ENCODE measurements around the gene OPRM1.

OPRM1 gene

GRCh38 chr6:154080461-154081189 is 41.6 kb downstream of the OPRM1 start:
- no peak for DNase-seq (ENCODE audit: low read depth in 3 of 3)

GRCh38 chr6:154086510-154086909 is 47.5 kb downstream of the OPRM1 start:
- no peak for DNase-seq (ENCODE audit: low read depth in 3 of 3)

GRCh38 chr6:154092326-154092962 is 53.4 kb downstream of the OPRM1 start:
- DNase-seq (ENCODE audit: low read depth in 3 of 3): no peak

- no peak for DNase-seq (ENCODE audit: low read depth in 3 of 3)
These were observed 54.4 kb downstream of the OPRM1 start for GRCh38 chr6:154093231-154094044.

GRCh38 chr6:154095571-154095970 is 56.5 kb downstream of the OPRM1 start:
- no peak for DNase-seq (ENCODE audit: low read depth in 3 of 3)

GRCh38 chr6:154096316-154096715 is 57.3 kb downstream of the OPRM1 start:
- no peak for DNase-seq (ENCODE audit: low read depth in 3 of 3)

- DNase-seq (ENCODE audit: low read depth in 3 of 3): no peak
These were observed 57.8 kb downstream of the OPRM1 start for GRCh38 chr6:154096834-154097233.

- DNase-seq (ENCODE audit: low read depth in 3 of 3): no peak
These were observed 60.2 kb downstream of the OPRM1 start for GRCh38 chr6:154099211-154099610.

GRCh38 chr6:154106251-154106650 is 67.2 kb downstream of the OPRM1 start:
- no peak for DNase-seq (ENCODE audit: low read depth in 3 of 3)

GRCh38 chr6:154111025-154111424 is 72.0 kb downstream of the OPRM1 start:
- DNase-seq (ENCODE audit: low read depth in 3 of 3): no peak

- no peak for DNase-seq (ENCODE audit: low read depth in 3 of 3)
These were observed 73.3 kb downstream of the OPRM1 start for GRCh38 chr6:154112181-154112809.

- no peak for DNase-seq (ENCODE audit: low read depth in 3 of 3)
These were observed 74.4 kb downstream of the OPRM1 start for GRCh38 chr6:154113392-154113791.

GRCh38 chr6:154117485-154117884 is 78.4 kb downstream of the OPRM1 start:
- no peak for DNase-seq (ENCODE audit: low read depth in 3 of 3)

GRCh38 chr6:154122195-154122925 is 83.3 kb downstream of the OPRM1 start:
- DNase-seq (ENCODE audit: low read depth in 3 of 3): no peak

- no peak for DNase-seq (ENCODE audit: low read depth in 3 of 3)
These were observed 84.3 kb downstream of the OPRM1 start for GRCh38 chr6:154123155-154123956.

- no peak for DNase-seq (ENCODE audit: low read depth in 3 of 3)
These were observed 86.4 kb downstream of the OPRM1 start for GRCh38 chr6:154125421-154125820.

- no peak for DNase-seq (ENCODE audit: low read depth in 3 of 3)
These were observed 88.6 kb downstream of the OPRM1 start for GRCh38 chr6:154127657-154128056.

- DNase-seq (ENCODE audit: low read depth in 3 of 3): no peak
These were observed 95.6 kb downstream of the OPRM1 start for GRCh38 chr6:154134471-154135147.

GRCh38 chr6:154138793-154139192 is 99.8 kb downstream of the OPRM1 start:
- no peak for DNase-seq (ENCODE audit: low read depth in 3 of 3)

GRCh38 chr6:154139892-154140291 is 100.9 kb downstream of the OPRM1 start:
- DNase-seq (ENCODE audit: low read depth in 3 of 3): no peak

All from stimulated activated CD4-positive, alpha-beta T cell treated with anti-CD3 and anti-CD28 coated beads, TNF-alpha, amount 100 ng/mL, for 48 hours (primary cell).